PFSK-1 (cell line): ENCODE results near the gene GNAO1.

Experiments used
- FOXP2 ChIP-seq: optimal IDR thresholded peaks from 2 replicates; pipeline ENCODE3; 2011; ENCODE audit warnings: borderline replicate concordance, control low read depth, inconsistent platforms; ENCODE audit not compliant: insufficient read depth; ENCODE audit errors: extremely low read length, extremely low read depth
- POLR2AphosphoS5 ChIP-seq: IDR thresholded peaks from 2 replicates; pipeline ENCODE4 v1.6.1; 2012; ENCODE audit warnings: low read depth, mild to moderate bottlenecking, control low read depth, low read length, moderate library complexity
- SIN3A ChIP-seq: IDR thresholded peaks from 2 replicates; pipeline ENCODE4 v1.6.1; 2012; ENCODE audit warnings: mild to moderate bottlenecking, low read length, moderate library complexity, borderline replicate concordance; ENCODE audit not compliant: insufficient read depth
- TAF1 ChIP-seq: IDR thresholded peaks from 2 replicates; pipeline ENCODE4 v1.6.1; 2012; ENCODE audit warnings: low read length, control low read depth, borderline replicate concordance; ENCODE audit not compliant: insufficient read depth
- TF ChIP-seq, protein P1 (sequence below), 2 experiments: IDR thresholded peaks; 2 replicates each; pipeline versions ENCODE4 v1.6.1 to v1.8.0; 2011 to 2012; ENCODE audit warnings: low read depth in 2 of 2, low read length in 2 of 2, control low read depth in 1 of 2, inconsistent platforms in 1 of 2, mild to moderate bottlenecking in 1 of 2, moderate library complexity in 1 of 2; ENCODE audit not compliant: insufficient read depth in 1 of 2

Gene GNAO1

DNA sequence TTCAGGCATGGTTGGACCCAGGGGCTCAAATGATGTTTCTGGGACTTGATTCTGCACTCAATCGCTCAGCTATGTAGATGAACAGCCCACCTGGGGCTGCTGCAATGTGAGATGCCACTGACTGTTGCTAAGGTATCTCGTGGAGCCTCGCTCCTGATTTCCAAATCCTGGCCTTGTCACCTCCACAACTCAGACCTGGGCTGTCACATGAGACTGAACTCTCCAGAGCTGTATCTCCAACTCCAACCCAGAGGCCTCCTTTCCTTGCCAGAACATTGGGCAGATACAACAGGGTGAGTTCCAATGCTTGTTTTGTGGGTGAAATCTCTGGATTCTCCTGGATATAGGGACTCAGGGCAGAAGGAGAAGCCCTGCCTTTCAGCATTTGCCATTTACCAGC is 79.5 kb downstream of the GNAO1 start:
- TF ChIP-seq TAF1 (no peak), POLR2AphosphoS5 (no peak), SIN3A (no peak), FOXP2 (no peak)

DNA sequence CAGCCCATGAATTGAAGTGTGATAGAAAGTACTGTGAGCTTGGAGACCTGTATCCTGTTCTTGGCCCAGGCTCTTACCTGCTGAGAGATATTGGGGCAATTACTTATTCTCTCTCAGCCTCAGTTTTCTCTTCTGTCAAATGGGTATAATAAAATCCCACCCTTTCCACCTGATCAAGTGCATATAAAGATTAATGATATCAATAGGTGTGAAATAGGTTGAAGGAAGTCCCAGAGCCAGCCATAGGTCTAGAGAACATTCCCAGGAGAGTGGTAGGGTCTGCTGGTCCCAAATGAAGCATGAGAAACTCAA is 81.2 kb downstream of the GNAO1 start:
- TF ChIP-seq SIN3A (no peak), FOXP2 (no peak)
- TF ChIP-seq, protein P1, sequence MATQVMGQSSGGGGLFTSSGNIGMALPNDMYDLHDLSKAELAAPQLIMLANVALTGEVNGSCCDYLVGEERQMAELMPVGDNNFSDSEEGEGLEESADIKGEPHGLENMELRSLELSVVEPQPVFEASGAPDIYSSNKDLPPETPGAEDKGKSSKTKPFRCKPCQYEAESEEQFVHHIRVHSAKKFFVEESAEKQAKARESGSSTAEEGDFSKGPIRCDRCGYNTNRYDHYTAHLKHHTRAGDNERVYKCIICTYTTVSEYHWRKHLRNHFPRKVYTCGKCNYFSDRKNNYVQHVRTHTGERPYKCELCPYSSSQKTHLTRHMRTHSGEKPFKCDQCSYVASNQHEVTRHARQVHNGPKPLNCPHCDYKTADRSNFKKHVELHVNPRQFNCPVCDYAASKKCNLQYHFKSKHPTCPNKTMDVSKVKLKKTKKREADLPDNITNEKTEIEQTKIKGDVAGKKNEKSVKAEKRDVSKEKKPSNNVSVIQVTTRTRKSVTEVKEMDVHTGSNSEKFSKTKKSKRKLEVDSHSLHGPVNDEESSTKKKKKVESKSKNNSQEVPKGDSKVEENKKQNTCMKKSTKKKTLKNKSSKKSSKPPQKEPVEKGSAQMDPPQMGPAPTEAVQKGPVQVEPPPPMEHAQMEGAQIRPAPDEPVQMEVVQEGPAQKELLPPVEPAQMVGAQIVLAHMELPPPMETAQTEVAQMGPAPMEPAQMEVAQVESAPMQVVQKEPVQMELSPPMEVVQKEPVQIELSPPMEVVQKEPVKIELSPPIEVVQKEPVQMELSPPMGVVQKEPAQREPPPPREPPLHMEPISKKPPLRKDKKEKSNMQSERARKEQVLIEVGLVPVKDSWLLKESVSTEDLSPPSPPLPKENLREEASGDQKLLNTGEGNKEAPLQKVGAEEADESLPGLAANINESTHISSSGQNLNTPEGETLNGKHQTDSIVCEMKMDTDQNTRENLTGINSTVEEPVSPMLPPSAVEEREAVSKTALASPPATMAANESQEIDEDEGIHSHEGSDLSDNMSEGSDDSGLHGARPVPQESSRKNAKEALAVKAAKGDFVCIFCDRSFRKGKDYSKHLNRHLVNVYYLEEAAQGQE (IDR thresholded peaks at IDR 0.05; ENCODE audit: insufficient read depth in 1 of 2, low read depth in 2 of 2, low read length in 2 of 2): no peak

DNA sequence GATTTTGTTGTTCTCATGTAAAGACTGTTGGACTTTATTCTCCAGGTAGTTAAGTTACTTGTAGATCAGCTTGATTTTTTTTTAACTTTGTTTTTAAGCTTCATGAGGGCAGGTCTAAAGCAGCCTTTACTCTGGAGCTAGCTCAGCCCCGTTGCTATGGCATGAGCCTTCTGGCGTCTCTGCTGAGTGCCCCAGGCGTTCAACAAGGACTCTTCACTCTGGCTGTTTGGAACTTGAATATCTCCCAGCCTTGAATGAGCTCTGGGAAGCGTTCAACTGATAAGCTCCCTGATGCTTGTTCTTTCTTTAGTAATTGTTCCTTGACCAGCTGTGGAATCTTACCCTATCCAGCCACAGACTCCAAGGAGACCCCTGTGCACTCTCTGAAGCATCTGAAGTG is 82.3 kb downstream of the GNAO1 start:
- TF ChIP-seq TAF1: no peak

DNA sequence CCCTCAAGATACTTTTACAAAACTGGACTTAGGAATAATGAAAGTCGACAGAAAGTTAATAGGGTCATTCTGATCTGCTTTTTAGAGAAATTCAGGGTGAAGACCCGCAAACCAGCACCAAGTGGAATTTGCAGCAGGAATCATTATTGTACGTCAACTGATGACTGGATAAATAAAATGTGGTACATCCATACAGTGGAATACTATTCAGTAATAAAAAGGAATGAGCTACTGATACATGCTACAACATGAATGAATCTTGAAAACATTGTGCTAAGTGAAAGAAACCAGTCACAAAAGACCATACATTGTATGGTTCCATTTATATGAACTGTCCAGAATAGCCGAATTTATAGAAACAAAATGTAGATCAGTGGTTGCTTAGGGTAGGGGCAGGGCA is 83.1 kb downstream of the GNAO1 start:
- TF ChIP-seq SIN3A (no peak), FOXP2 (no peak), TAF1 (no peak), POLR2AphosphoS5 (no peak)
- TF ChIP-seq, protein P1 (IDR thresholded peaks at IDR 0.05; ENCODE audit: insufficient read depth in 1 of 2, low read depth in 2 of 2, low read length in 2 of 2): no peak

DNA sequence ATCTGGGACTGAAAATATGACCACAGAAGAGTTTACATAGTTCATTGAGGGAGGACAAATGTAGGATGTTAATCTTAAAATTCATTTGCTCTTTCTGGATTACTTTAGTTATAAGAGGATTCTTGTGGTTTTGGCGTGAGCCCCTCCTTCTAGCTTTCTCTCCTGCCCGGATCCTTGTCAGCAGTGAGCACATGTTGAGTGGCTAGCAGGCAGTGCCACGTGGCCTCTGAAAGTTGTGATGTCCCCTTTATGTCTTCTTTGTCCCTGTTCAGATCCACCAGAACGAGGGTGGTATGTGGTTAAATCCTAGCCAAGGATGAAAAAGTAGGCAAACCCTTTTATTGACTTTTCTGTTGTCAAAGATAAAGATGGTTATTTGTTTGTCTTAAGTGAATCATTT is 83.8 kb downstream of the GNAO1 start:
- TF ChIP-seq POLR2AphosphoS5: no peak
- TF ChIP-seq, protein P1 (IDR thresholded peaks at IDR 0.05; ENCODE audit: insufficient read depth in 1 of 2, low read depth in 2 of 2, low read length in 2 of 2): no peak
- TF ChIP-seq FOXP2: no peak
- TF ChIP-seq TAF1: no peak
- no peak for TF ChIP-seq SIN3A

DNA sequence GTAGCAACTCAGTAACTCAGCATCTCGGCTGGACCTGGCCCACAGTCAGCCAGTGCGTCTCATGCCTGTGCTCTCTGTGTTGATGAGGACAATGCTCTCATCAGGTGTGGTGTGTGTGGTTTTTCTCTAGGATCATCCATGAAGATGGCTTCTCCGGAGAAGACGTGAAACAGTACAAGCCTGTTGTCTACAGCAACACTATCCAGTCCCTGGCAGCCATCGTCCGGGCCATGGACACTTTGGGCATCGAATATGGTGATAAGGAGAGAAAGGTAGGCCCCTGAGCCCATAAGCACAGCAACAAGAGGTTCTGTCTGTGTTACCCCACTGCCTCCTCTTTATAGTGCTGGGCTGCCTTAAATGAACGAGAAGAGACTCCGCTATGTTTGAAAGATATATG is 84.5 kb downstream of the GNAO1 start:
- TF ChIP-seq SIN3A (no peak), POLR2AphosphoS5 (no peak), FOXP2 (no peak), TAF1 (no peak)
- TF ChIP-seq, protein P1 (IDR thresholded peaks at IDR 0.05; ENCODE audit: insufficient read depth in 1 of 2, low read depth in 2 of 2, low read length in 2 of 2): no peak
